ENCODE measurements around the gene FBXO3.

Gene FBXO3

GRCh38 chr11:33769542-33769941 is 4.8 kb downstream of the FBXO3 start:
- no peak for TF ChIP-seq CTCF (IDR thresholded peaks at IDR 0.05; ENCODE audit: low read depth, low read length)
- no peak for DNase-seq (ENCODE audit: extremely low read depth, low read depth)

- DNase-seq (ENCODE audit: extremely low read depth, low read depth): no peak
- no peak for TF ChIP-seq CTCF (IDR thresholded peaks at IDR 0.05; ENCODE audit: low read depth, low read length)
These were observed 6.7 kb downstream of the FBXO3 start for GRCh38 chr11:33767624-33768023.

- DNase-seq (ENCODE audit: extremely low read depth, low read depth): no peak
- no peak for TF ChIP-seq CTCF (IDR thresholded peaks at IDR 0.05; ENCODE audit: low read depth, low read length)
These were observed 8.2 kb downstream of the FBXO3 start for GRCh38 chr11:33766085-33766484.

- TF ChIP-seq CTCF (IDR thresholded peaks at IDR 0.05; ENCODE audit: low read depth, low read length): no peak
- DNase-seq (ENCODE audit: extremely low read depth, low read depth): no peak
These were observed 12.8 kb downstream of the FBXO3 start for GRCh38 chr11:33761471-33761870.

GRCh38 chr11:33753304-33753967 is 20.9 kb downstream of the FBXO3 start:
- DNase-seq (ENCODE audit: extremely low read depth, low read depth): no peak
- no peak for TF ChIP-seq CTCF (IDR thresholded peaks at IDR 0.05; ENCODE audit: low read depth, low read length)

- TF ChIP-seq CTCF (IDR thresholded peaks at IDR 0.05; ENCODE audit: low read depth, low read length): no peak
- DNase-seq (ENCODE audit: extremely low read depth, low read depth): no peak
These were observed 22.4 kb downstream of the FBXO3 start for GRCh38 chr11:33751878-33752277.

GRCh38 chr11:33747979-33748378 is 26.3 kb downstream of the FBXO3 start:
- TF ChIP-seq CTCF (IDR thresholded peaks at IDR 0.05; ENCODE audit: low read depth, low read length): no peak
- DNase-seq (ENCODE audit: extremely low read depth, low read depth): no peak

All from AG09319 (cell line).